LNCAP (cell line): ENCODE results near the gene LHPP.

Experiments
- TF ChIP-seq, protein P1 (sequence below): fragments of 450-650 bp; IDR thresholded peaks from 2 replicates; pipeline ENCODE4 v1.5.1; 2017; ENCODE audit warnings: mild to moderate bottlenecking

The LHPP gene

DNA sequence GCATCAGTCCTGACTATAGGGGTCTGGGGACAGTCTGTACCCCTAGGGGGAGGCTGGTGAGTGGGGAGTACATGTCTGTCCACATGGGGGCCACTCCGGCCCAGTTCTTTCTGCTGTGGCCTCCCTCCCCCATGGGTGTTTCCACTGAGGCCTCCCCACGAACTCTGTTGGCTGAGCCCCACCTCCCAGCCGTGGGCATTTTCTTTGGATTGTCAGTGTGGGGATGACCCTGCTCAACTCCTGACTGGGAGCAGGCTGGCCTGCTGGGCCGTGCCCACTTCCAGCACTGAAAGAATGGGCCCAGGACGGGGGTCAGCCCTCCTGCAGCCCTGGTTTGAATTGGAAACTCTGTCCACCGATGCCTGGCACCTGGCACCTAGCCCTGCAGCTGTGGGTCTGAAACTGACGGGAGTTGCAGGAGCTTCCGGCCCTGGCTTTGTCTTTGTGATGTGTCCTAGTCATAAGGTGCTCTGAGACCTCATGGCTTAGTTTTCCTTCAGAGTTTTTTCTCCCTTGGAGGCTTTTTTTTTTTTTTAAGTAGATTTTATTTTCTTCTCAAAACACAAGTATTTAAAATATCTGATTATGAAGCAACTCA is 46.5 kb downstream of the LHPP start:
- TF ChIP-seq, protein P1, sequence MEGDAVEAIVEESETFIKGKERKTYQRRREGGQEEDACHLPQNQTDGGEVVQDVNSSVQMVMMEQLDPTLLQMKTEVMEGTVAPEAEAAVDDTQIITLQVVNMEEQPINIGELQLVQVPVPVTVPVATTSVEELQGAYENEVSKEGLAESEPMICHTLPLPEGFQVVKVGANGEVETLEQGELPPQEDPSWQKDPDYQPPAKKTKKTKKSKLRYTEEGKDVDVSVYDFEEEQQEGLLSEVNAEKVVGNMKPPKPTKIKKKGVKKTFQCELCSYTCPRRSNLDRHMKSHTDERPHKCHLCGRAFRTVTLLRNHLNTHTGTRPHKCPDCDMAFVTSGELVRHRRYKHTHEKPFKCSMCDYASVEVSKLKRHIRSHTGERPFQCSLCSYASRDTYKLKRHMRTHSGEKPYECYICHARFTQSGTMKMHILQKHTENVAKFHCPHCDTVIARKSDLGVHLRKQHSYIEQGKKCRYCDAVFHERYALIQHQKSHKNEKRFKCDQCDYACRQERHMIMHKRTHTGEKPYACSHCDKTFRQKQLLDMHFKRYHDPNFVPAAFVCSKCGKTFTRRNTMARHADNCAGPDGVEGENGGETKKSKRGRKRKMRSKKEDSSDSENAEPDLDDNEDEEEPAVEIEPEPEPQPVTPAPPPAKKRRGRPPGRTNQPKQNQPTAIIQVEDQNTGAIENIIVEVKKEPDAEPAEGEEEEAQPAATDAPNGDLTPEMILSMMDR = no peak

DNA sequence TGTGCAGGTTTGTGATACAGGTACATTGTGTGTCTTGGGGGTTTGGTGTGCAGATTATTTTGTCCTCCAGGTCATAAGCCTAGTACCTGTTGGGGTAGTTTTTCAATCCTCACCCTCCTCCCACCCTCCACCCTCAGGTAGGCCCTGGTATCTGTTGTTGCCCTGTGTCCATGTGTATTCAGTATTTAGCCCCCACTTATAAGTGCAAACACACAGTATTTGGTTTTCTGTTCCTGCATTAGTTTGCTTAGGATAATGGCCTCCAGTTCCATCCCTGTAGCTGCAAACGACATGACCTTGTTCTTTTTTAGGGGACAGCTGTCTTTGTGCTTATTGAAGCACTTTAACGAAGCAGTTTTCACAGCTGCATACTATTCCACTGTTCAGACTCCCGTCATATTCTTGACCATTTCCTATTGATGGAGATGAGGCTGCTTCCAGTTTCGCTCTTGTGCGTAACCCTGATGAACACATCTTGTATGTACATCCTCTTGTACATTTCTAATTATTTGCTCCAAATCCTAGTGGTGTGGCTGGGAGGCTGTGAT is 47.4 kb downstream of the LHPP start:
- TF ChIP-seq, protein P1 = no peak

DNA sequence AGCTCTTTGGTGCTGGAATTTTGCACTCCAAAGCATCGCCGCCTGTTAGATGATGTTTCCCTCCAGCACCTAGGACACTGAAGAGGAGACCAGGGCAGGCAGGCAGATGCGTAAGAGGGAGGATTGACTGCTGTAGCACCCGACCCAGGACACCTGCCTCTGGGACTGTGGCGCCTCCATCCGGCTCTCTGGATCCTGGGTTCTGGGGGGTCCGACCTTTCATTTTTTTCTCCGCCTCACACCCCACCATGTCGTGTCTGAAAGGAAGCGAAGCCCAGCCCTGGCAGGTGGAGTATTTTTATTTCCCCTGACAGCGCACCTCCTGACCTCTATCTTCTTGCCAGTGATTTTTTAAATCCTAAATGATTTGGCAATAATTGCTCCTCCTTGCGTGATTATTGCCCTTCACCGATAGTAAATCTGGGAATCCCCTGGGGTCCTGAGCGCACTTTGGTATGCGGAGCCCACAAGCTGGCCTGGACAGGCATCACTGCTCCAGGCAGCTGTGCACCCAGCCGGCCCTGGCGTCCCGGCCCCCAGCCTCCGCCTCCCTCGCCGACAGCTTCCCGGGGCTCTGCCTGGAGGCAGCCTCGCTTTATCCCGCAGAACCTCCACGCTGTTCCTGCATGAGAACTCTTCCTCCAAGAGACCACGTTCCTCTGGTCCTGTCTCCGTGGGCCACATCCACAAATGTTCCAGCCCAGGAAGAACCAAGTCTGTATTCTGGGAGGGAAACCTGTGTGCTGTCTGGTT is 48.4 kb downstream of the LHPP start:
- TF ChIP-seq, protein P1 = no peak

DNA sequence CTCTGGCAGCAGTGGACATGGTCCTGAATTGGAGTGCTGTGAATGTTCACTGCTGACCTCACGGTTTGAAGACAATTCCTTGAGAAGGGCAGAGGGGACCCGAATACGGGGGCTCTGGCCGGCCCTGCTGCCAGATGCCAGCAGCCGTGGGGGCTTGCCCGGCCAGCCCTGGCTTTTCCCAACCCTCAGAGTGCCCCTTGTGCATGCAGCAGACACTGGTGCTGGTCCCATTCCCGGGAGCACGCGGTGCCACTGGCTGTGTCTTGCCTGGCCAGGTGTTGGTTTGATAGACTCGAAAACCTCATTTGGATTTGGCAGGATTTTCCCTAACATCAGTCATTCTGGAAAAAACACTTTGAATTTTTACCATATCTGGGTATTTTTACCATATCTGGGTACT is 49.1 kb downstream of the LHPP start:
- TF ChIP-seq, protein P1 = no peak

DNA sequence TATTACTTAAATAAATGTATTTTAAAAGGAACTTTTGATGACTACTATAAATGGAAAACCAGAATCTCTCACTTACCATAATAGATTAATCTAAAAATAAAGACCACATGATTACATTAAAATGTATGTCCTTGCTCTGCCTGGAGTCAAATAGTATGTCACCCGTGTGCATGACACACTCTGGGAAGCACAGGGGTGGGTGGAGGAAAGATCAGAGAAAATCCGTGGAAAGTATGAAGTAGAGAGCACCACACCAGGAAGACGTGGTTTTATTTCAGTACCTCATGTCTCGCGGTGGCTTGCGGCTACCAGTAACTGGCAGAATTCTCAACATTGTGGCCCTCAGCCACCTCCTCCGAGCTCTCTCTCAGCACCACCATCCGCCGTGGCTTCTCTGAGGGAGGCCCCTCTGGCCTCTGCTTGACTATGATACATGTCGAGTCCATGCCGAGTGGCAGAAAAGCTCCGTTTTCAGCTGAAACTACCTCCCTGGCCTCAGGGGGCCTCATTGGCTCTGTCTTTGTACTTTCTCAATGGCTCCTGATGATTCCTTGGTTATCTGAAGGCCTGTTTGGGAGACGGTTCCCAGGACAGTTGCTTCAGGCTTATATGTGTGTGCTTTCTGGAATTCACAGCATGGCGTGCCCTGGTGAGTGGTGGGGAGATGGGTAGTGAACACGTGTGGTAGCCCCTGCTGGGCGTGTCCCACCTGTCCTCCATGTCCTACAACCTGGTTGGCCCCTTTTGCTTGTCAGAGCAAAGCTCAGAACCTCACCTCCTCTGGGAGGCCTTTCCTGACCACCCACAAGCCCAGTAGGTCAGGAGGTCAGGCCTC is 49.8 kb downstream of the LHPP start:
- TF ChIP-seq, protein P1 = no peak

DNA sequence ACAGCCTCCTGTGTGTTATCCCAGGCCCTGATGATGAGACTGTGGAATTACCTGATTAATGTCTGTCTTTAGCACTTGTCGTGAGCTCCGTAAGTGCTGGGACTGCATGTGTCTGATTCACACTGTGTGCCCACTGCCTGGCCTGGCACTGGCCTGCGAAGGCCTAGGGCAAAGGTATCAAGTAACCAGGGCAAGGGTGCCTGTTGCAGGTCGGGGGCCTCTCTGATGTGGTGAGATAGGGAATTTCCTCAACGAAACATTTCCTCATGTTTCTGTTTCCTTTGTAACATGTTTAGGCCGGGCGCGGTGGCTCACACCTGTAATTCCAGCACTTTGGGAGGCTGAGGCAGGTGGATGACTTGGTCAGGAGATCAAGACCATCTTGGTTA is 50.4 kb downstream of the LHPP start:
- TF ChIP-seq, protein P1 = no peak

DNA sequence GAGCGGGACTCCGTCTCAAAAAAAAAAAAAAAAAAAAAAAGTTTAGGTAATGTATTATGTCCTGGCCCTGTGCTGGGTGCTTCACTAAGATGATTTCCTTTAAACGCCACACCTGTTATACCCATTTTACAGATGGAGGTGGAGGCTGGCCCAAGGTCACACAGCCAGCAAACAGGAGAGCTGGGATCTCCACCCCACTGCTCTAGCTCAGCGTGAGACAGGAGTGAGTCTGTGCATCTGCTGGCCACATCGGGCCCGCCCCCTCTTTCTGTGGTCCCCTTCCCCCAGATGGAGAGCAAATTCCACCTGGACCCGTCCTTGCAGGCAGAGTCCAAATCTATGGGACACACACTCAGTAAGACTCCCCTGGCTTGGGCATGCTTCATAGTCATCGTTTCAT is 51.0 kb downstream of the LHPP start:
- TF ChIP-seq, protein P1 = no peak
